ENCODE results near the gene ABCA13. TPM values are rescaled to one million over a fixed set of nuclear protein-coding genes. Genes with fewer than 3 reads are reported as not detected.

Gene ABCA13
- total and polyA plus RNA-seq, 2 donors (not counting 3 experiments of a cell fraction or from before 2014, with no cell fraction given) = 0.01 to 0.11 TPM

GRCh38 chr7:48384180-48384752 is 213.0 kb downstream of the ABCA13 start:
- TF ChIP-seq, protein P1, sequence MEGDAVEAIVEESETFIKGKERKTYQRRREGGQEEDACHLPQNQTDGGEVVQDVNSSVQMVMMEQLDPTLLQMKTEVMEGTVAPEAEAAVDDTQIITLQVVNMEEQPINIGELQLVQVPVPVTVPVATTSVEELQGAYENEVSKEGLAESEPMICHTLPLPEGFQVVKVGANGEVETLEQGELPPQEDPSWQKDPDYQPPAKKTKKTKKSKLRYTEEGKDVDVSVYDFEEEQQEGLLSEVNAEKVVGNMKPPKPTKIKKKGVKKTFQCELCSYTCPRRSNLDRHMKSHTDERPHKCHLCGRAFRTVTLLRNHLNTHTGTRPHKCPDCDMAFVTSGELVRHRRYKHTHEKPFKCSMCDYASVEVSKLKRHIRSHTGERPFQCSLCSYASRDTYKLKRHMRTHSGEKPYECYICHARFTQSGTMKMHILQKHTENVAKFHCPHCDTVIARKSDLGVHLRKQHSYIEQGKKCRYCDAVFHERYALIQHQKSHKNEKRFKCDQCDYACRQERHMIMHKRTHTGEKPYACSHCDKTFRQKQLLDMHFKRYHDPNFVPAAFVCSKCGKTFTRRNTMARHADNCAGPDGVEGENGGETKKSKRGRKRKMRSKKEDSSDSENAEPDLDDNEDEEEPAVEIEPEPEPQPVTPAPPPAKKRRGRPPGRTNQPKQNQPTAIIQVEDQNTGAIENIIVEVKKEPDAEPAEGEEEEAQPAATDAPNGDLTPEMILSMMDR (IDR thresholded peaks at IDR 0.05; ENCODE audit: extremely low read depth in 1 of 2, insufficient read depth in 1 of 2, low read depth in 1 of 2, low read length in 2 of 2) = no peak
- no peak for TF ChIP-seq POLR2A (IDR thresholded peaks at IDR 0.05; ENCODE audit: low read depth, low read length)
- no peak for TF ChIP-seq POLR2AphosphoS5 (IDR thresholded peaks at IDR 0.05; ENCODE audit: insufficient read depth, low read depth, low read length)
- no peak for TF ChIP-seq JUN (IDR thresholded peaks at IDR 0.05; ENCODE audit: borderline replicate concordance, insufficient read depth, insufficient read length, low read depth)
- no peak for TF ChIP-seq FOS (IDR thresholded peaks at IDR 0.05; ENCODE audit: borderline replicate concordance, insufficient read depth, low read length)
- Histone ChIP-seq H3K4me1 (ENCODE audit: control insufficient read depth, extremely low read depth, insufficient read depth, low read length) (no peaks in the 10 kb centered on the region), H3K27ac (ENCODE audit: insufficient read depth, low read depth, low read length) (no peak overlapping the region), H3K4me3 (replicated peaks in 1 of 3; ENCODE audit: insufficient read depth in 1 of 3, low read depth in 1 of 3, low read length in 3 of 3) (no peak overlapping the region), H3K4me2 (ENCODE audit: insufficient read depth, low read length) (no peak overlapping the region), H3K36me3 (ENCODE audit: control insufficient read depth in 2 of 2, extremely low read depth in 1 of 2, insufficient read depth in 2 of 2, low read length in 2 of 2) (no peaks in the 10 kb centered on the region), H3K9me1 (replicated peaks; ENCODE audit: control insufficient read depth, extremely low read depth, insufficient read depth, low read length) (no peaks in the 10 kb centered on the region), H2AFZ (ENCODE audit: low read depth, low read length) (no peak overlapping the region), H3K79me2 (ENCODE audit: control insufficient read depth, insufficient read depth, low read length) (no peaks in the 10 kb centered on the region), H3K9ac (replicated peaks; ENCODE audit: extremely low read depth, insufficient read depth, low read length) (no peak overlapping the region), H3K9me3 (replicated peaks; ENCODE audit: control insufficient read depth, insufficient read depth, low read length) (no peaks in the 10 kb centered on the region), H4K20me1 (replicated peaks; ENCODE audit: control insufficient read depth, extremely low read depth, insufficient read depth, low read length) (no peaks in the 10 kb centered on the region), H3K27me3 (ENCODE audit: control insufficient read depth in 2 of 2, insufficient read depth in 2 of 2, low read length in 2 of 2) (no peaks in the 10 kb centered on the region)
- no peak for FAIRE-seq
- DNase-seq (ENCODE audit: low read depth, low spot score) = no peak
- BruUV-seq (replicated peaks) = no TSS peak
- dilution Hi-C loops (cut with MboI; ENCODE audit: extremely low pct_ligation_motif_present, low sequenced_read_pairs) (no loop called here), intact Hi-C loops (cut with micrococcal nuclease) (no loop called here)
- POLR2A ChIA-PET = no interaction called here
- CTCF ChIA-PET = no interaction called here

DNA sequence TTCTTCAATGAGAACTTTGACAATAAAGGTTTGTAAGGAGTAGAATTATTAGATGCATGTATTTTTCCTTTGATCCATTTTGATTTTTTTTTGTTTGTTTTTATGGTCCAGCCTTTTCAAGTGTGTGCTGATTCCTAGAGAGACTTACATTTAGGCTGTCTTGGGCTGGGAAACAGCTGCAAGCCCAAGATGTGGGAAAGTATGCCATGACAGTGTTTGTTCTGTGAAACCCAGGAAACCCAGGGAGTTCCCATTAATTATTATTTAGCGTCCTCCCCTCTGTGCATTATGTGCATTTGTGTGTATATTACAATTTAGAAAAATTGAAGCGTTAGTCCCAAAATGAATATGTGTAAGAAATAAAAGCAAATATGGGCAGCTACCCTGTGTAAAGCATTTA is 216.7 kb downstream of the ABCA13 start:
- CTCF ChIA-PET = no interaction called here
- no TSS peak for BruUV-seq (replicated peaks)
- Histone ChIP-seq H3K9me3 (replicated peaks; ENCODE audit: control insufficient read depth, insufficient read depth, low read length) (no peaks in the 10 kb centered on the region), H3K4me2 (ENCODE audit: insufficient read depth, low read length) (no peak overlapping the region), H3K27ac (ENCODE audit: insufficient read depth, low read depth, low read length) (no peak overlapping the region), H2AFZ (ENCODE audit: low read depth, low read length) (no peak overlapping the region), H3K4me1 (ENCODE audit: control insufficient read depth, extremely low read depth, insufficient read depth, low read length) (no peaks in the 10 kb centered on the region), H3K27me3 (ENCODE audit: control insufficient read depth in 2 of 2, insufficient read depth in 2 of 2, low read length in 2 of 2) (no peaks in the 10 kb centered on the region), H3K4me3 (replicated peaks in 1 of 3; ENCODE audit: insufficient read depth in 1 of 3, low read depth in 1 of 3, low read length in 3 of 3) (no peak overlapping the region), H3K79me2 (ENCODE audit: control insufficient read depth, insufficient read depth, low read length) (no peaks in the 10 kb centered on the region), H3K9me1 (replicated peaks; ENCODE audit: control insufficient read depth, extremely low read depth, insufficient read depth, low read length) (no peaks in the 10 kb centered on the region), H3K36me3 (ENCODE audit: control insufficient read depth in 2 of 2, extremely low read depth in 1 of 2, insufficient read depth in 2 of 2, low read length in 2 of 2) (no peaks in the 10 kb centered on the region), H4K20me1 (replicated peaks; ENCODE audit: control insufficient read depth, extremely low read depth, insufficient read depth, low read length) (no peaks in the 10 kb centered on the region), H3K9ac (replicated peaks; ENCODE audit: extremely low read depth, insufficient read depth, low read length) (no peak overlapping the region)
- DNase-seq (ENCODE audit: low read depth, low spot score) (no peak), FAIRE-seq (no peak)
- intact Hi-C loops (cut with micrococcal nuclease) = no loop called here
- no peak for TF ChIP-seq JUN (IDR thresholded peaks at IDR 0.05; ENCODE audit: borderline replicate concordance, insufficient read depth, insufficient read length, low read depth)
- TF ChIP-seq MYC (IDR thresholded peaks at IDR 0.05; ENCODE audit: low read depth, low read length) = no peak
- TF ChIP-seq POLR2A (IDR thresholded peaks at IDR 0.05; ENCODE audit: low read depth, low read length) = no peak
- TF ChIP-seq, protein P1 (IDR thresholded peaks at IDR 0.05; ENCODE audit: extremely low read depth in 1 of 2, insufficient read depth in 1 of 2, low read depth in 1 of 2, low read length in 2 of 2) = no peak
- TF ChIP-seq GATA2 (IDR thresholded peaks at IDR 0.05; ENCODE audit: insufficient read depth, insufficient read length, low read depth, low read length) = no peak
- TF ChIP-seq FOS (IDR thresholded peaks at IDR 0.05; ENCODE audit: borderline replicate concordance, insufficient read depth, low read length) = no peak
- TF ChIP-seq, protein P2, sequence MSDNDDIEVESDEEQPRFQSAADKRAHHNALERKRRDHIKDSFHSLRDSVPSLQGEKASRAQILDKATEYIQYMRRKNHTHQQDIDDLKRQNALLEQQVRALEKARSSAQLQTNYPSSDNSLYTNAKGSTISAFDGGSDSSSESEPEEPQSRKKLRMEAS (IDR thresholded peaks at IDR 0.05; ENCODE audit: insufficient read depth, insufficient read length) = no peak
- no peak for TF ChIP-seq POLR2AphosphoS5 (IDR thresholded peaks at IDR 0.05; ENCODE audit: insufficient read depth, low read depth, low read length)
- no peak for TF ChIP-seq EZH2 (IDR thresholded peaks at IDR 0.05; ENCODE audit: borderline replicate concordance, low read depth, low read length, severe bottlenecking)
- POLR2A ChIA-PET = no interaction called here
- dilution Hi-C loops (cut with MboI; ENCODE audit: extremely low pct_ligation_motif_present, low sequenced_read_pairs) = no loop called here
